Suprapubic skin (tissue), 3 donors: ENCODE data around the gene ASPHD2.

Experiments
- POLR2A ChIP-seq, 2 donors: fragments of 450-650 bp; IDR thresholded peaks; one replicate each; pipeline ENCODE4 v1.6.1; 2017; ENCODE audit warnings: antibody characterized with exemption in 2 of 2, mild to moderate bottlenecking in 2 of 2, moderate library complexity in 2 of 2
- TF ChIP-seq, protein P1 (sequence below), 2 donors: fragments of 200-600 bp in 1 of 2; fragments of 450-650 bp in 1 of 2; sonication (generic) in 1 of 2; IDR thresholded peaks; one replicate each; pipeline ENCODE4 v1.5.1; 2016 to 2019; ENCODE audit warnings: antibody characterized with exemption in 2 of 2, mild to moderate bottlenecking in 1 of 2, moderate library complexity in 1 of 2

DNA sequence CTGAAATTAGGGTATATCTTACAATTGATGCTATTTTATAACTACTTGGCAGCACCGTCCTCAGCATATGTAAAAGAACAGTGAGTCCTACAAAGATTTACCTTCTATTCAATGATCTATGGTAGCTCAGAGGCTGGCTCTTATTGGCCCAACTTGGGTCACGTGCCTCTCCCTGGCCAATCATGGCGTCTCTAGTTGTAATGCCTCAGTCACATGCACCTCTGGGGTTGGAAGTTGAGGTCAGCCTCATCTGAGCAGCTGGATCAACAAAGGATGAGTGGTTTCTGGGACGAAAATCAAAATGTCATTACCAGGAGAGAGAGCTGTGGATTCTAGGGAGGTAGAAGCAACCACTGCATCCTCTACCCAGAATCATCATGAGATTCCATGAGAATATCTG lies 22.9 kb upstream of the ASPHD2 start:
- TF ChIP-seq, protein P1, sequence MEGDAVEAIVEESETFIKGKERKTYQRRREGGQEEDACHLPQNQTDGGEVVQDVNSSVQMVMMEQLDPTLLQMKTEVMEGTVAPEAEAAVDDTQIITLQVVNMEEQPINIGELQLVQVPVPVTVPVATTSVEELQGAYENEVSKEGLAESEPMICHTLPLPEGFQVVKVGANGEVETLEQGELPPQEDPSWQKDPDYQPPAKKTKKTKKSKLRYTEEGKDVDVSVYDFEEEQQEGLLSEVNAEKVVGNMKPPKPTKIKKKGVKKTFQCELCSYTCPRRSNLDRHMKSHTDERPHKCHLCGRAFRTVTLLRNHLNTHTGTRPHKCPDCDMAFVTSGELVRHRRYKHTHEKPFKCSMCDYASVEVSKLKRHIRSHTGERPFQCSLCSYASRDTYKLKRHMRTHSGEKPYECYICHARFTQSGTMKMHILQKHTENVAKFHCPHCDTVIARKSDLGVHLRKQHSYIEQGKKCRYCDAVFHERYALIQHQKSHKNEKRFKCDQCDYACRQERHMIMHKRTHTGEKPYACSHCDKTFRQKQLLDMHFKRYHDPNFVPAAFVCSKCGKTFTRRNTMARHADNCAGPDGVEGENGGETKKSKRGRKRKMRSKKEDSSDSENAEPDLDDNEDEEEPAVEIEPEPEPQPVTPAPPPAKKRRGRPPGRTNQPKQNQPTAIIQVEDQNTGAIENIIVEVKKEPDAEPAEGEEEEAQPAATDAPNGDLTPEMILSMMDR (IDR thresholded peaks at IDR 0.05): no peak
- no peak for TF ChIP-seq POLR2A (IDR thresholded peaks at IDR 0.05)
